Esophagus (tissue), 2 donors: Measurements from ENCODE around the gene AKAP9. TPM values are rescaled to one million over a fixed set of nuclear protein-coding genes. Genes with fewer than 3 reads are reported as not detected.
"Not testable (repeated sequence)": the region's sequence is repeated elsewhere in the genome, so short reads cannot be mapped to it uniquely, and the experiment has no call there.

ENCODE experiments used
- H3K27ac ChIP-seq, 2 donors: one replicate each; pipeline ENCODE4 v1.5.1; 2013; ENCODE audit warnings: low read depth in 2 of 2, mild to moderate bottlenecking in 2 of 2, inconsistent platforms in 1 of 2, low read length in 1 of 2, moderate library complexity in 1 of 2
- H3K27me3 ChIP-seq, 2 donors: one replicate each; pipeline ENCODE4 v1.6.1; 2013; ENCODE audit warnings: low read length in 2 of 2, control low read depth in 1 of 2, mild to moderate bottlenecking in 1 of 2; ENCODE audit not compliant: insufficient read depth in 2 of 2, control insufficient read depth in 1 of 2
- H3K36me3 ChIP-seq, 2 donors: one replicate each; pipeline ENCODE4 v1.6.1; 2013; ENCODE audit warnings: low read length in 1 of 2; ENCODE audit not compliant: control insufficient read depth in 2 of 2, insufficient read depth in 2 of 2
- H3K4me1 ChIP-seq, 2 donors: one replicate each; pipeline ENCODE4 v1.6.1; 2013; ENCODE audit warnings: low read length in 1 of 2; ENCODE audit not compliant: control insufficient read depth in 2 of 2, insufficient read depth in 2 of 2
- H3K4me3 ChIP-seq, 2 donors: one replicate each; pipeline ENCODE4 v1.5.1; 2013; ENCODE audit warnings: low read length in 2 of 2, mild to moderate bottlenecking in 2 of 2, low read depth in 1 of 2, moderate library complexity in 1 of 2
- H3K9me3 ChIP-seq, 2 donors: one replicate each; pipeline ENCODE4 v1.6.1; 2013; ENCODE audit warnings: mild to moderate bottlenecking in 2 of 2, low read depth in 1 of 2, low read length in 1 of 2, moderate library complexity in 1 of 2; ENCODE audit not compliant: control insufficient read depth in 2 of 2, insufficient read depth in 1 of 2
- WGBS, 2 donors: extraction: QIAGEN DNeasy Blood & Tissue Kit; methylation state at CpG; one replicate each; pipeline ENCODE4 v1.1.7; 2013; 5-methylcytosine and 5-hydroxymethylcytosine counted together
- polyA plus RNA-seq, 2 donors: library from polyadenylated mRNA; stranded (reverse); fragments of 200-250 nt; gene quantifications; one replicate each; pipeline ENCODE4 v1.2.3, GENCODE V29; 2013
- donor health status: healthy with polysubstance abuse.
- donor health status: Bipolar disorder and iron deficiency.

The AKAP9 gene
- polyA plus RNA-seq, 2 donors, result 15.8 to 16.7 TPM

DNA sequence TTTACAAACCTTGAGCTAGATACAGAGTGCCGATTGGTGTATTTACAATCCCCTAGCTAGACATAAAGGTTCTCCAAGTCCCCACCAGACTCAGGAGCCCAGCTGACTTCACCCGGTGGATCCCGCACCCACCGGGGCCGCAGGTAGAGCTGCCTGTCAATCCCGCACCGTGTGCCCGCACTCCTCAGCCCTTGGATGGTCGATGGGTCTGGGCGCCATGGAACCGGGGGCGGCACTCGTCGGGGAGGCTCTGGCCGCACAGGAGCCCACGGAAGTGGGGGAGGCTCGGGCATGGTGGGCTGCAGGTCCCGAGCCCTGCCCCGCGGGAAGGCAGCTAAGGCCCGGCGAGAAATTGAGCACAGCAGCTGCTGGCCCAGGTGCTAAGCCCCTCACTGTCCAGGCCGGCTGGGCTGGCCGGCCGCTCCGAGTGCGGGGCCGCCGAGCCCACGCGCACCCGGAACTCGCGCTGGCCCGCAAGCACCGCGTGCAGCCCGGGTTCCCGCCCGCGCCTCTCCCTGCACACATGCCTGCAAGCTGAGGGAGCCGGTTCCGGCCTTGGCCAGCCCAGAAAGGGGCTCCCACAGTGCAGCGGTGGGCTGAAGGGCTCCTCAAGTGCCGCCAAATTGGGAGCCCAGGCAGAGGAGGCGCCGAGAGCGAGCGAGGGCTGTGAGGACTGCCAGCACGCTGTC lies 202.7 kb downstream of the AKAP9 start:
- H3K27me3 ChIP-seq, H3K27ac ChIP-seq, H3K36me3 ChIP-seq, H3K4me1 ChIP-seq, H3K9me3 ChIP-seq, H3K4me3 ChIP-seq: not testable (repeated sequence)
- WGBS, 2 donors, result 92 to 93% methylated on average over 45 to 50 of the region's 50 CpGs

DNA sequence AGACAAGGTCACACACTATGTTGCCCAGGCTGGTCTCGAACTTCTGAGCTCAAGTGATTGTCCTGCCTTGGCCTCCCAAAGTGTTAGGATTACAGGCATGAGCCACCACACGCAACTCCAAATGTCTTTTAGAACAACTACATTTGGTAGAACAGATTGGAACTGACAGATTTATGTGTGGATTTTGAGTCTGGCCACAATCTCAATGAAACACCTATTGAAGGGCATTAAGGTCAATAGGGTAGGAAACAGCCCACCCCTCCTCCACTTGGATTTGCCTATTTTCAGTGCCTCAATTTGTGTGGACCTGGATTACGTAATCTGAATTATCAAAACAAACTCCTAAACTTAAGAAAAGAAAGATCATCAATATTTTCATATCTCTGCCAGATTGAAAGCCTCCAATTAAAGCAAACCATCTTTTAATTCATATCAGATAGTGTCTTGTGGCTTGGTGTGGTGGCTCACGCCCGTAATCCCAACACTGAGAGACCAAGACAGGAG lies 209.1 kb downstream of the AKAP9 start:
- Histone ChIP-seq H3K4me1 (no peaks in the 10 kb centered on the region), H3K27me3 (no peaks in the 10 kb centered on the region), H3K27ac (no peak overlapping the region), H3K4me3 (no peak overlapping the region), H3K9me3 (no peaks in the 10 kb centered on the region), H3K36me3 (no peaks in the 10 kb centered on the region)
- WGBS, 2 donors, result 93 to 96% methylated on average over 5 of the region's 5 CpGs

DNA sequence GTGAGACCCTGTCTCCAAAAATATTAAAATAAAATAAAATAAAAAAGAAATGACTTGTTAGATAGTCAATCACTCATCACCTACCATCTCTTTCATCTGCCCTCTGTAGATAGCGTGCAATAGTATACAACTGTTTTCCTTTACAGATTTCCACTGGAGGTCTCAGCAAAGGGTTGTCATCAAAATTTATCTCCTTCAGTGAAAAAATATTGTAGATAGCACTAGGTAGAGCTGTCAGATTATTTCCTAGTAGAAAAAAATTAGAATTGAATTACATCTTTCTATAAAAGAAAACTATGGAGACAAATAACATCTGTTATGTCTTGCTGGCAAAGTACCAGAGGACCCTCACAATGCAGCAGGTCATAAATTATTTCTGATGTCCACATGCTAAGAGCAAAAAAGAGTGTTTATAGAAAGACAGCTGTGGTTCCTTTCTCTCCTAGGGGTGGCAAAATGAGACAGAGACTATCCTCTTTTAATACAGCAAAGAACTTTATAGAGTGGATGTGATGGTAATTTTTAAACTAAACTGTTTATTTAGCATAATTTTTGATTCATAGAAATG lies 209.9 kb downstream of the AKAP9 start:
- Histone ChIP-seq H3K4me3 (no peak overlapping the region), H3K36me3 (no peaks in the 10 kb centered on the region), H3K4me1 (no peaks in the 10 kb centered on the region), H3K9me3 (no peaks in the 10 kb centered on the region), H3K27me3 (no peaks in the 10 kb centered on the region), H3K27ac (no peak overlapping the region)
- WGBS, 2 donors, result 79 to 80% methylated on average over 1 of the region's 1 CpG

DNA sequence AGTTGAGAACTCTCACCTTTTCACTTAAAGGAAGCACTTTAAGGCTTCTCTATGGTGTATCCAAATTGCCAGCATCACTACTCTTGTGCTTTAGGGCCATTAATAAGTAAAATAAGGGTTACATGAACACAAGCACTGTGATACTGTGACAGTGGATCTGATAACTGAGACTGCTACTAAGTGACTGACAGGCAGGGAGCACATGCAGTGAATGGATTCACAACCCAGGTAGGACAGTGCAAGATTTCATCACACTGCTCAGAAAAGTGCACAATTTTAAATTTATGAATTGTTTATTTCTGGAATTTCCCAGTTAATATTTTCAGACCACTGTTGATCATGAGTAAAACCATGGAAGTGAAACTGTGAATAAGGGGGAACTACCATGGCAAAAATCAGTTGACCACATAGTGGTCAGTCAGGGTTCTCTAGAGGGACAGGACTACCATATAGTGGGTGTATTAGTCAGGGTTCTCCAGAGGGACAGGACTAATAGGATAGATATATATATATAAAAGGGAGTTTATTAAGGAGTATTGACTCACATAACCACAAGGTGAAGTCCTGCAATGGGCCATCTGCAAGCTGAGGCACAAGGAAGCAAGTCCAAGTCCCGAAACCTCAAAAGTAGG lies 214.6 kb downstream of the AKAP9 start:
- H3K4me1 ChIP-seq, result no peaks in the 10 kb centered on the region
- H3K27ac ChIP-seq, result no peak overlapping the region
- H3K9me3 ChIP-seq, result no peaks in the 10 kb centered on the region
- H3K27me3 ChIP-seq, result no peaks in the 10 kb centered on the region
- no peaks in the 10 kb centered on the region for H3K36me3 ChIP-seq
- H3K4me3 ChIP-seq, result no peak overlapping the region
- WGBS, 2 donors, result 89 to 93% methylated on average over 1 of the region's 1 CpG

DNA sequence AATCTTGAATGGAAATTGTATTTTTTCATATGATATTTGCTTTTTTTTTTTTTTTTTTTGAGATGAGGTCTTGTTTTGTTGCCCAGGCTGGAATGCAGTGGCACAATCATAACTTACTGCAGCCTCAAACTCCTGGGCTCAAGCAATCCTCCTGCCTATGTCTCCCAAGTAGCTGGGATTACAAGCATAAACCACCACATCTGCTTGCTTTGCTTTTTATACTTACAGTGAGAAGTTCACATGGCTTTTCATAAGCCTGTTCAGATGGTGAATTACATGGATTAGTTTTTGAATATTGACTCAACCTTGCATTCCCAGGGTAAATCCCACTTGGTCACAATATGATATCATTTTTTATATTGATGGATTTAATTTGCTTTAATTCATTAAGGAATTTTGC lies 216.3 kb downstream of the AKAP9 start:
- Histone ChIP-seq H3K4me3 (no peak overlapping the region), H3K27me3 (no peaks in the 10 kb centered on the region), H3K27ac (no peak overlapping the region), H3K4me1 (no peaks in the 10 kb centered on the region), H3K36me3 (no peaks in the 10 kb centered on the region), H3K9me3 (no peaks in the 10 kb centered on the region)

DNA sequence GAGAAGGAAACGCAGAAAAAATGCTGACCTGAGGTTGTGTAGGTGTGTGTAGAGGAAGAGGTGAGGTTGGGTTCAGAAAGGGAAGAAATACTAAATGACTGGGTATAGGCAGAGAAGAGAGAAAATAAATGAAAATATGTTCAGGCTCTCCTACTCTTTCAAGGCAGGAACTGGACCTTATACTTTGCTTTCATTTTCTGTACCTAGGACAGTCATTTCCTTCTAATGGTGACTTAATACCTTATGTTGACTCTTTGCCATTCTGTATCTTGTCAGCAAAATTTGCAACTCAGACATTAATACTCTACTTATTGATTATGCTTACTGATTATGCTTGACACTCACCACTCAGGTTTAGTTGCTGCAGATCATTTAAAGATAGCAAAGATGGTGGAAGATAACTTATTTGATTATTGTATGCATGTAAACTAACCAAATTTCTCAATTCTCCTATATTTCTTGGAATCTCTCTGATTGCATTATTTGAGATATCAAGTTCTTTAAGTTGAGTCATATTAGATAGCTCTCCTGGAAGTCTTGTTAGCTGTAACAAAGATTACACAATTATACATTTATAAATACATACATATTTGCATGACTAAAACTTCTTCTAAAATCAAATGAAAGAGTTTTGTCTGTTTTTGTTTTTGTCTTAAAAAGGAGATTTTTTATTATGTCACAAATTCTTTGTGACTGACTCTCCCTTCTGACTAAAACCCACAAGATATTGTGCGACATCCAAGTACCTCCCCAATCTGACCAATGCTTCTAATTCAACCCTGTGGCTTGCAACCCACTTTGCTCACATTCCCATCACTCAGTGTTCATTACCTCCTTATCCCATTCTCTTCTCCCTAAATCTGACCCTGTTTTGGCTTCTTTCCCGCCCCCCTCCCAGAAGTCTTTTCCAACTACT lies 218.3 kb downstream of the AKAP9 start:
- peaks cover 0 to 2% of the 10 kb centered on the region in 2 donors for H3K27me3 ChIP-seq
- H3K4me3 ChIP-seq, result no peak overlapping the region
- no peak overlapping the region for H3K27ac ChIP-seq
- no peaks in the 10 kb centered on the region for H3K4me1 ChIP-seq
- H3K36me3 ChIP-seq, result no peaks in the 10 kb centered on the region
- no peaks in the 10 kb centered on the region for H3K9me3 ChIP-seq
- WGBS, 2 donors, result 87 to 92% methylated on average over 3 of the region's 3 CpGs

Other genes with a start within 250 kb of the AKAP9 start
- 1 to 10 TPM; 6.0 to 8.3 TPM for gene MTERF1, start 60.2 kb upstream of the AKAP9 start, polyA plus RNA-seq
- 10 to 100 TPM; 27.9 to 40.8 TPM for gene CYP51A1, start 193.6 kb downstream of the AKAP9 start, polyA plus RNA-seq
- gene LRRD1, start 238.3 kb downstream of the AKAP9 start, polyA plus RNA-seq, result under 1 TPM in 1 of 2 donors, not detected in 1; 0.01 TPM